ENCODE measurements around the gene PTPRT. TPM values are rescaled to one million over a fixed set of nuclear protein-coding genes. Genes with fewer than 3 reads are reported as not detected.
A peak's percentile ranks its signal among the peaks of the same experiment; 100 is the strongest.

The PTPRT gene
- total and polyA plus RNA-seq, 2 of the 4 experiments (the other 2 are of a cell fraction) = not detected

- Histone ChIP-seq H2BK5ac (ENCODE audit: low read depth, low read length, poor library complexity, severe bottlenecking) (no peak overlapping the region), H4K20me1 (ENCODE audit: insufficient read depth, low read length) (no peaks in the 10 kb centered on the region), H4K5ac (ENCODE audit: low read depth, low read length) (no peak overlapping the region), H3K27ac (ENCODE audit: insufficient read depth, low read length) (no peak overlapping the region), H3K9me3 (ENCODE audit: control insufficient read depth, insufficient read depth, low read length) (no peaks in the 10 kb centered on the region), H3K4ac (ENCODE audit: low read depth, low read length) (no peak overlapping the region), H3K56ac (ENCODE audit: extremely low read depth, insufficient read depth, low read length) (no peak overlapping the region), H2AFZ (replicated peaks; ENCODE audit: low read length, poor library complexity) (no peak overlapping the region), H2BK15ac (ENCODE audit: low read depth, low read length) (no peak overlapping the region), H3K9me1 (ENCODE audit: insufficient read depth, low read length) (no peaks in the 10 kb centered on the region), H2AK5ac (ENCODE audit: low read depth, low read length) (no peak overlapping the region), H3K14ac (replicated peaks; ENCODE audit: low read depth, low read length) (no peak overlapping the region), H3K9ac (ENCODE audit: low read depth, low read length) (no peak overlapping the region), H3K79me1 (ENCODE audit: low read depth in 1 of 2, low read length in 2 of 2) (no peaks in the 10 kb centered on the region), H2BK20ac (ENCODE audit: low read depth, low read length) (no peak overlapping the region), H3K23ac (ENCODE audit: low read depth, low read length) (no peak overlapping the region), H2BK120ac (ENCODE audit: low read depth, low read length) (no peak overlapping the region), H3K4me3 (ENCODE audit: insufficient read depth, low read depth, low read length) (no peak overlapping the region), H3K4me1 (ENCODE audit: control insufficient read depth, insufficient read depth, low read length) (no peaks in the 10 kb centered on the region), H3K18ac (ENCODE audit: low read depth, low read length) (no peak overlapping the region), H4K8ac (ENCODE audit: low read depth in 2 of 2, low read length in 2 of 2) (no peak overlapping the region), H3K36me3 (ENCODE audit: control insufficient read depth, insufficient read depth, low read length) (no peaks in the 10 kb centered on the region), H2AK9ac (replicated peaks; ENCODE audit: low read depth, low read length, poor library complexity) (no peak overlapping the region), H3K4me2 (ENCODE audit: low read depth, low read length) (no peak overlapping the region), H4K91ac (ENCODE audit: insufficient read depth, low read depth, low read length) (no peak overlapping the region), H3K27me3 (ENCODE audit: control insufficient read depth, insufficient read depth, low read length) (no peaks in the 10 kb centered on the region)
- ATAC-seq (ENCODE audit: low read depth) (no peak), DNase-seq (no peak)
- POLR2A ChIA-PET (ENCODE audit: unreplicated experiment) = no interaction called here
- in situ Hi-C loops (cut with MboI; ENCODE audit: low sequenced_read_pairs) = no loop called here
- TF ChIP-seq RCOR1 (IDR thresholded peaks at IDR 0.05; ENCODE audit: insufficient replicate concordance, low read length) = no peak
- no peak for TF ChIP-seq FOS (IDR thresholded peaks at IDR 0.05; ENCODE audit: low read depth, low read length)
- no peak for TF ChIP-seq RAD21 (IDR thresholded peaks at IDR 0.05; ENCODE audit: low read length)
- no peak for TF ChIP-seq CEBPB (IDR thresholded peaks at IDR 0.05; ENCODE audit: low read depth, low read length)
- TF ChIP-seq SMC3 (IDR thresholded peaks at IDR 0.05; ENCODE audit: low read depth, low read length) = no peak
- TF ChIP-seq, protein P1, sequence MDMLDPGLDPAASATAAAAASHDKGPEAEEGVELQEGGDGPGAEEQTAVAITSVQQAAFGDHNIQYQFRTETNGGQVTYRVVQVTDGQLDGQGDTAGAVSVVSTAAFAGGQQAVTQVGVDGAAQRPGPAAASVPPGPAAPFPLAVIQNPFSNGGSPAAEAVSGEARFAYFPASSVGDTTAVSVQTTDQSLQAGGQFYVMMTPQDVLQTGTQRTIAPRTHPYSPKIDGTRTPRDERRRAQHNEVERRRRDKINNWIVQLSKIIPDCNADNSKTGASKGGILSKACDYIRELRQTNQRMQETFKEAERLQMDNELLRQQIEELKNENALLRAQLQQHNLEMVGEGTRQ (IDR thresholded peaks at IDR 0.05; ENCODE audit: low read depth, low read length) = peak; percentile 56
- dilution Hi-C loops (cut with HindIII; ENCODE audit: low sequenced_read_pairs, unreplicated experiment) = no loop called here
- WGBS, 2 experiments (ENCODE audit: extremely low coverage in 2 of 2, insufficient read length in 1 of 2) = no CpG with 5 or more reads among the region's 3 CpGs
- intact Hi-C loops (cut with micrococcal nuclease) = no loop called here
- BruUV-seq (replicated peaks) = no TSS peak
- CTCF ChIA-PET = no interaction called here
These were observed 49.1 kb upstream of the PTPRT start for GRCh38 chr20:43238833-43239232.

Measured in IMR-90 (cell line).